Spleen (tissue), 7 donors: Measurements from ENCODE around the gene ACRBP.

Source experiments
- CTCF ChIP-seq, 11 experiments: fragments of 200-600 bp in 7 of 11; fragments of 450-650 bp in 4 of 11; sonication (generic) in 4 of 11; IDR thresholded peaks in 8 of 11; conservative IDR thresholded peaks in 3 of 11; 1 replicate in 7 of 11; 2 replicates in 4 of 11; pipeline versions ENCODE4 v1.4.0 to v1.8.0; 2016 to 2021; ENCODE audit warnings: antibody characterized with exemption in 11 of 11, inconsistent platforms in 4 of 11, mild to moderate bottlenecking in 1 of 11
- POLR2A ChIP-seq, 3 donors: fragments of 450-650 bp; IDR thresholded peaks; one replicate each; pipeline ENCODE4 v1.5.1; 2017; ENCODE audit warnings: antibody characterized with exemption in 3 of 3, mild to moderate bottlenecking in 1 of 3
- donor health status: DM: no; HTN: no; CAD: no; lungs with moderate emphysema.
- donor health status: DM: no; HTN: no; CAD: no.
- donor health status: DM: no; HTN: no; CAD: no.

GRCh38 chr12:6694701-6695100 lies 47.5 kb upstream of the ACRBP start:
- no peak for TF ChIP-seq CTCF (IDR thresholded peaks at IDR 0.05 in 8 of 11, conservative IDR thresholded peaks at IDR 0.05 in 3 of 11)
- TF ChIP-seq POLR2A (IDR thresholded peaks at IDR 0.05): no peak
